Transverse colon (tissue), 4 donors: Measurements from ENCODE around the gene TICRR. TPM values are rescaled to one million over a fixed set of nuclear protein-coding genes. Genes with fewer than 3 reads are reported as not detected.
"Not testable (repeated sequence)": the region's sequence is repeated elsewhere in the genome, so short reads cannot be mapped to it uniquely, and the experiment has no call there.

Experiments used
- DNase-seq: peaks from one replicate; pipeline ENCODE4 v3.0.0-alpha.2; 2019
- H3K27ac ChIP-seq, 4 donors: fragments of 200-600 bp; sonication (generic); 2 replicates each; pipeline ENCODE4 v1.5.1; 2016 to 2018; ENCODE audit warnings: inconsistent platforms in 4 of 4
- H3K27me3 ChIP-seq: fragments of 200-600 bp; sonication (generic); 2 replicates; pipeline ENCODE4 v1.5.1; 2017; ENCODE audit warnings: inconsistent platforms
- H3K36me3 ChIP-seq, 4 donors: fragments of 200-600 bp; sonication (generic); 2 replicates each; pipeline ENCODE4 v1.5.1; 2017 to 2019; ENCODE audit warnings: inconsistent platforms in 4 of 4
- H3K4me1 ChIP-seq, 4 donors: fragments of 200-600 bp; sonication (generic); 2 replicates each; pipeline ENCODE4 v1.5.1; 2017 to 2020; ENCODE audit warnings: inconsistent platforms in 4 of 4
- H3K4me3 ChIP-seq, 4 donors: fragments of 200-600 bp; sonication (generic); 1 replicate in 1 of 4; 2 replicates in 3 of 4; pipeline versions ENCODE4 v1.5.1 to v1.6.1; 2017 to 2019; ENCODE audit warnings: inconsistent platforms in 4 of 4
- H3K9me3 ChIP-seq, 2 donors: fragments of 200-600 bp; sonication (generic); 2 replicates each; pipeline ENCODE4 v1.5.1; 2017 to 2019; ENCODE audit warnings: inconsistent platforms in 2 of 2
- CTCF ChIP-seq, 5 experiments: fragments of 200-600 bp in 3 of 5; fragments of 450-650 bp in 2 of 5; sonication (generic) in 3 of 5; IDR thresholded peaks; 1 replicate in 2 of 5; 2 replicates in 3 of 5; pipeline ENCODE4 v1.5.1; 2016 to 2017; ENCODE audit warnings: antibody characterized with exemption in 5 of 5, inconsistent platforms in 3 of 5, mild to moderate bottlenecking in 2 of 5, moderate library complexity in 1 of 5
- EP300 ChIP-seq: sonication (generic); formaldehyde crosslinking; IDR thresholded peaks from one replicate; pipeline ENCODE4 v1.6.1; 2017; ENCODE audit warnings: antibody characterized with exemption, low read depth
- POLR2A ChIP-seq: fragments of 450-650 bp; IDR thresholded peaks from one replicate; pipeline ENCODE4 v1.6.1; 2016; ENCODE audit warnings: antibody characterized with exemption, mild to moderate bottlenecking, moderate library complexity
- POLR2AphosphoS5 ChIP-seq, 3 donors: sonication (generic); formaldehyde crosslinking; IDR thresholded peaks; one replicate each; pipeline ENCODE4 v1.6.1; 2016; ENCODE audit warnings: antibody characterized with exemption in 3 of 3
- WGBS, 2 donors: methylation state at CpG; one replicate each; pipeline ENCODE4 v1.1.5; 2018; ENCODE audit warnings: low coverage in 1 of 2; 5-methylcytosine and 5-hydroxymethylcytosine counted together
- in situ Hi-C, 4 donors: fragments of 200-750 bp; cut with MboI; loops; one replicate each; pipeline versions ENCODE4 v1.15.0 to v1.15.1; 2017; ENCODE audit warnings: low sequenced_read_pairs in 3 of 4, low pct_ligation_motif_present in 1 of 4, low pct_unique_long_range_greater_than_20kb in 1 of 4
- intact Hi-C: fragments of 100-400 bp; cut with DNase I; formaldehyde crosslinking; loops from one replicate; pipeline ENCODE4 v1.15.1; 2023; ENCODE audit warnings: low total_unique reads
- total RNA-seq, 4 donors: library from RNA; depleted of rRNA; stranded (reverse); fragments of >200 nt; gene quantifications; one replicate each; pipeline ENCODE4 v1.1.0, GENCODE V29; 2016

TICRR gene
- total RNA-seq, 4 donors from 2014 or later: 0.27 to 1.4 (median 0.95) TPM; not detected in 1

- Histone ChIP-seq H3K4me1 (peaks cover 4 to 15% (median 9%) of the 10 kb centered on the region in 4 donors), H3K9me3 (no peaks in the 10 kb centered on the region), H3K27me3 (no peaks in the 10 kb centered on the region), H3K27ac (no peak overlapping the region), H3K36me3 (no peaks in the 10 kb centered on the region), H3K4me3 (no peak overlapping the region)
- no peak for DNase-seq
- intact Hi-C loops (no loop called here), in situ Hi-C loops (no loop called here)
- 85 to 90% methylated on average over 2 of the region's 2 CpGs for WGBS, 2 donors
- TF ChIP-seq EP300: no peak
- no peak for TF ChIP-seq CTCF (IDR thresholded peaks at IDR 0.05)
Measured at GRCh38 chr15:89578146-89578545, 2.9 kb downstream of the TICRR start.

GRCh38 chr15:89580747-89581146, 5.5 kb downstream of the TICRR start:
- in situ Hi-C loops, intact Hi-C loops, H3K27me3 ChIP-seq, H3K9me3 ChIP-seq, H3K36me3 ChIP-seq, H3K4me3 ChIP-seq, DNase-seq, H3K4me1 ChIP-seq, H3K27ac ChIP-seq: not testable (repeated sequence)
- WGBS, 2 donors: 100% methylated on average over 2 of the region's 2 CpGs; no CpG with 5 or more reads in 1 of the 2 donors

- Histone ChIP-seq H3K36me3 (no peaks in the 10 kb centered on the region), H3K4me1 (no peaks in the 10 kb centered on the region), H3K27me3 (no peaks in the 10 kb centered on the region), H3K9me3 (no peaks in the 10 kb centered on the region), H3K27ac (no peak overlapping the region), H3K4me3 (no peak overlapping the region)
- DNase-seq: no peak
- intact Hi-C loops: no loop called here
- WGBS, 2 donors: 94 to 100% methylated on average over 2 of the region's 2 CpGs
- TF ChIP-seq POLR2A: no peak
- in situ Hi-C loops: no loop called here
Measured at GRCh38 chr15:89586651-89587050, 11.4 kb downstream of the TICRR start.

GRCh38 chr15:89587955-89588354, 12.7 kb downstream of the TICRR start:
- no peak for TF ChIP-seq POLR2AphosphoS5 (IDR thresholded peaks at IDR 0.05)
- TF ChIP-seq POLR2A: no peak
- no peak for TF ChIP-seq EP300
- TF ChIP-seq CTCF (IDR thresholded peaks at IDR 0.05): no peak
- in situ Hi-C loops (no loop called here), intact Hi-C loops (no loop called here)
- no peak for DNase-seq
- no peaks in the 10 kb centered on the region for H3K9me3 ChIP-seq
- H3K4me3 ChIP-seq: no peak overlapping the region
- 79 to 83% methylated on average over 4 of the region's 4 CpGs for WGBS, 2 donors
- no peak overlapping the region for H3K27ac ChIP-seq
- H3K36me3 ChIP-seq: no peaks in the 10 kb centered on the region
- H3K27me3 ChIP-seq: no peaks in the 10 kb centered on the region
- no peaks in the 10 kb centered on the region for H3K4me1 ChIP-seq

- Histone ChIP-seq H3K27ac (no peak overlapping the region), H3K4me1 (peaks cover 0 to 8% (median 0%) of the 10 kb centered on the region in 4 donors), H3K4me3 (no peak overlapping the region), H3K27me3 (no peaks in the 10 kb centered on the region), H3K36me3 (no peaks in the 10 kb centered on the region), H3K9me3 (no peaks in the 10 kb centered on the region)
- WGBS, 2 donors: 83 to 86% methylated on average over 3 to 5 of the region's 5 CpGs
- TF ChIP-seq CTCF (IDR thresholded peaks at IDR 0.05): no peak
- no peak for TF ChIP-seq POLR2A
- TF ChIP-seq POLR2AphosphoS5 (IDR thresholded peaks at IDR 0.05): no peak
- TF ChIP-seq EP300: no peak
- no peak for DNase-seq
- in situ Hi-C loops: no loop called here
- intact Hi-C loops: no loop called here
Measured at GRCh38 chr15:89591834-89592233, 16.6 kb downstream of the TICRR start.
